Superior temporal gyrus (tissue), 1 donor: ENCODE results near the gene CACNG1.

ENCODE experiments used
- DNase-seq: peaks from one replicate; pipeline ENCODE4 v3.0.0-alpha.2; 2016; ENCODE audit errors: extremely low spot score

CACNG1 gene

GRCh38 chr17:67051837-67052236 is 7.5 kb downstream of the CACNG1 start:
- DNase-seq, result no peak

GRCh38 chr17:67052720-67053437 is 8.5 kb downstream of the CACNG1 start:
- DNase-seq, result no peak

DNA sequence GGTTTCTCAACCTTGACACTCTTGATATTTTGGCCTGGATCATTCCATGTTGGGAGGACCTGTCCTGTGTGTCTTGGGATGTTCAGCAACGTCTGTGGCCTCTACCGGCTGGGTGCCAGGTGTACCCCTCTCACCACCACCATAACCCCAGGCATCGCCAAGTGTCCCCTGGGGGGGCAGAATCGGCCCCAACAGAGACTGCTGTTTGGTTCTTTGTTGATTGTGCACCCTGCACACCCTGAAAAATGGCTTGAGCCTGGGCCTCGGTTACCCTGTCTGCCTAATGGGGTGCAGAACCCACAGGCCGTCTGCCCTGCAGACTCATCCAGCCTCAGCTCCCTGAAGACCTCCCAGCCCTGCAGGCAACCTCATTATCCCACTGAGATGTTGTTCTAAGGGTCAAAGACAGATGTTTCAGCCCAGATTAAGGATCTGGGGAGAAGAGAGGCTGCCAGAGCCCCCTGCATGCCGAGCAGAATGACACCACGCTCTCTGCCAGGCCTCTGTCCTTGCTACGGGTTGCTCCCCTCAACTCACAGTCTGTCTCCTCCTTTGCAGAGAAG is 9.2 kb downstream of the CACNG1 start:
- no peak for DNase-seq

DNA sequence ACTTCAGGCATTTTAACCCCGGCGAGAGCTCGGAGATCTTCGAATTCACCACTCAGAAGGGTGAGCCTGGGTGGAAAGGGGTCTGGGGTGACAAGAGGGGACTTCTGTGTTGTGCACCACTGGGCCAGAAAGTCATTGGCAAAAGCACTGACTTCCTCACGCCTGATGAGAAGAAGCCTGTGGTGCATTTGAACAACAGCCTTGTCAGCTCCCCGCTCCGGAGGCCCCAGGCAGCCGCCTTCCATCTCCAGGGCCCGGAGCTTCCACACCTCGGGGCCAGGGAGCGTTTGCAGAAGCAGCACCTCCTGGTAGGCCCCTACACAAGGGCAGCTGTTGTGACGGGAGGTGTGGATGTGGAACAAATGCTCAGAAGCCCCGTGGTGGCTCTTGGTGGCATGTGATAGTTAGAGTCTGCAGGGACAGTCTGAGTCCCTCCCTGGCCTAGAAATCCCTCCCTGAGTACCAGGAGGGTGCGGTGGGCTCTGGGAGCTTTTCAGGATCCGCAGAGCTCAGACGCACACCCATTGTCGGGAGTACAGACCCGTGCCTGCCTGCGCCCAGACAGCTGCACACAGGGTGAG is 9.7 kb downstream of the CACNG1 start:
- DNase-seq, result no peak

GRCh38 chr17:67054608-67055007 is 10.3 kb downstream of the CACNG1 start:
- no peak for DNase-seq

GRCh38 chr17:67055041-67055443 is 10.7 kb downstream of the CACNG1 start:
- no peak for DNase-seq

- DNase-seq, result no peak
Measured at GRCh38 chr17:67055811-67056745, 11.7 kb downstream of the CACNG1 start.

DNA sequence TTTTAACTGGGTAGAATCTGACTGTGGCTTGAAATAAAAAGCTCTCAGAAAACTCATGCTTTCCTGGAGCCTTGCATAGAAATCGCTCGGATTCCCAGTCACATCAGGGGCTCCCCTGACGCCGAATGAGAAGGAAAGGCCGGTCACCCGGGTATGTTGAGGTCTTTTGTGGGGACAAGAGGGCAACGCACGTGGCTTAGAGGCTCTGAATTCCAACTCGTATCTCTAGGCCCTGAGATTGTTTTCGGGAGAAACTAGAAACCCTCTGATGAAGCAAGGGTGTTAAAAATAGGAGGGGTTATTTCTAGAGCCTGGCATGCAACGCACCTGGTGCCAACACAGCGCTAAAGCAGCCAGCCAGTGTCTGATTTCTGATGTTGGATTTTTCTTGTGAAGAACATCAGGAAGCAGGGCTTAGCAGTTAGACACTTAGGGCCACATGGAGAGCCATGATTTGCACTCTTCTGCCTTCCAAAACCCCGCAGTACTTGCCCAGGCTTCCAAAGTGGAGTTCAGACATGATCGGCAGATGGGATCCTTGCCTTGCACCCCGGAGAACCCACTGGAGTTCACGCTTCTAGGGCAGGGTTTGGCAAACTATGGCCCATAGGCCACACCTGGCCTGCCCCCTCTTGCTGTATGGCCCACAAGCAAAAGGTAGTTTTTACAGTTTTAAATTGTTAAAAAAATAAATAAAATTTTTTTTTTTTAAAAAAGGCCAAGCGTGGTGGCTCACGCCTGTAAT is 12.6 kb downstream of the CACNG1 start:
- no peak for DNase-seq

DNA sequence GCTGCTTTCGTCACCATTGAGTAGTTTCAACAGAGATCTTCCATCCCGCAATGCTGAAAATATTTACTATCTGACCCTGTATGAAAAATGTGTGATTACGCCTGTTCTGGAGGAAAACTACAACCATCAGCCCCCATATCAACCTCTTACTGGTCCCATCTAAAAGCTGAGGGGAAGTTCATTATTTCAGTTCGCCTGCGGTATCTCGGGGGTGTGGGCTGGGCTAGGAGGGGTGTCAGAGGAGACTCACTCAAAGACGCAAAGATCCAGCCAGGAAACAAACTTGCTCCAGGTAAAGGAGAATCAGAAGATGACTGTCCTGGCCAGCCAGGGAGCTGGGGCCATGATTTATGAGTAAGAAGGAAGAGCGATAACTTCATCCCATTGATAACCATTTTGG is 13.7 kb downstream of the CACNG1 start:
- DNase-seq, result no peak

GRCh38 chr17:67059372-67059771 is 15.0 kb downstream of the CACNG1 start:
- DNase-seq, result no peak

GRCh38 chr17:67063141-67063540 is 18.8 kb downstream of the CACNG1 start:
- no peak for DNase-seq

DNA sequence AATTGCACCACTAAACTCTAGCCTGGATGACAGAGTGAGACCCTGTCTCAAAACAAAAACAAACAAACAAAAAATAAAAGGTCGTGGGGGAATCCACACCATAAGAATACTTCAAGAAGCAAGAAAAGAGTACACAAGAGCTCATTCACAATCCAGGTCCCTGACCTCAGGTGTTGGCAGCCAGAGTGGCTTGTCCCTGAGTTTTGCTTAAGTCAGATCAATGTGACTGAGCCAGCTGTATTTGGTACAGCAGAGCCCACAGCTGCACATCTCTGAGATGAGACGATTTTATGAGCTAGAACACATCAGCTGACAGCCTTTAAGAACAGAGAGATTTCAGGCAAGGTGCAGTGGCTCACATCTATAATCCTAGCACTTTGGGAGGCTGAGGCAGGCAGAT is 22.4 kb downstream of the CACNG1 start:
- DNase-seq, result no peak

DNA sequence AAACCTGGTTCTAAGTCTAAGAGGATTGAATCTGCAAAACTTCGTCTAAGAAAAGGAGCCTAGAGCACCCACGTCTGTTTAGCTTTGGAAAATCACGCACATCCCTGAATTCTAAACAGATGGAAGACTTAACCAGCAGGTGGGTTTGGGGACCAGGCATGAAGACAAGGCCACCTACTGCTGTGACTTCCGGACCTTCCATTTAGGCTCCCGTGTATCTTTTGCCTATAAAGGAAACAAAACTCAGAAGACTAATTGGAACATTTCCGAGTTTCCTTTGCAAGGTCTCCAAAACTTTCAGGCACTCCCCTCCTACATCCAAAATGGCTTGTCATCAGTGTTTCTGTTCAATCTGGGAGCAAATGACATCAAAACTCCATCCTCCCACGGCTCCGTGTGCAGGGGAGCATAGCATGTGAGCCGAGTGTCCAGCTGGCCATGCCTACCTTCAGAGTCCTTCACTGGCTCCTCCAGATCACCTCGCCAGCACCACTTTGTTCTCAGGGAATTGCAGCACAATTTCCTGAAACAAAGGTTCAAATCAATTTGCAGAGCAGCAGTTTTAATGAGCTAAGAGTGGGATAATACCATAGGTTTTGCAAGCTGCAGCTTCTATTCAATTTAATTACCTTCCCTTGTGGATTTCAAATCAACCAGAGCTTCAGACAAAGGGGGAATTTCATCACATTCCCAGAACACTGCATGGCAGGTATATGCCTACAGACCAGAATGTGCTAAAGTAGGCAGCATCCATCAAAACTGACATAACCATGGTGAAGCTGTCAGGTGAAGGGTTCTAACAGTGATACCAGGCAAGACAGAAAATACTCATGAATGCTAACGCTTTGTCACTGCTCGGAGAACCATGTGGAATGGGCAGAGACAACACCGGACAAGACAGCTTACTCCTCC is 23.5 kb downstream of the CACNG1 start:
- no peak for DNase-seq

DNA sequence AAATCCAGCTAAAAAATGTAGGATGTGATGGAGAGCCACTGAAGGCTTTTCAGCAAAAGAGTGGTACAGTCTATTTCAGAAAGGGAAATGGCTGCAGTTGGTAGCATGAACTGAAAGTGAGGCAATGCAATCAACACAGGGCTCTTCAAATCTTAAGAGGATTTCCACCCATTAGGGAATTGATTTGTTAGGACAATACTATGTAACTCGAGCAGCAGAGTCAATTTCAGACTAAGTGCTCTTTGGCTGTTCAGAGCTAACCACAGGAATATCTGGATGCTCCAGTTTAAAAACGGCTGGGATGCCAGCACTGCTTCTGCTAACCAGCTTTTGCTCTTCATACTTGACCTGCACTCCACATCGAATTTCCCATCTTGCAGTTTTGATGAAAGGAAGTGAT is 24.6 kb downstream of the CACNG1 start:
- DNase-seq, result no peak

DNA sequence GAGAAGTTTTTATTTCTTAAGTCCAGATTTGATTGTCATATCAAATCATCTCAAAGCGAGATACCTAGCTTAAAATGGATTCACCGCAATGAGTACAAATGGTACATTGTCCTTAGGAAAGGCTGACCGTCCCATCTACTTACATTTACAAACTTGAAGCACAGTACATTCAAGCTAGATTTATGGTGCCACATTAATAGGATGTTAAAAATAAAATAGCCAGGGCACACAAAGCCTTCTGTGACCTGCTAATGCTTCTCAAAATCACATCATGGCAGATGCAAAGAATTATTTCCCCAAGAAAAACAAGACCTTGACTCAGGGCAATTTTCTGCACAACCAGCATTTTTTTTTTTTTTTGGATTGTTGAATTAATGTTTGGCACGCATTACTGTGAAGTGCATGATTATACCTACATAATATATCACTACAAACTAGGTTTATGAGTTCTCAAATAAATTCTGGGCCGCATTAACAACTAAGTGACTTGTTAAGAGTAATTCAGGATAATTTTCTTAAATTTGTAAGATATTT is 25.3 kb downstream of the CACNG1 start:
- no peak for DNase-seq

DNA sequence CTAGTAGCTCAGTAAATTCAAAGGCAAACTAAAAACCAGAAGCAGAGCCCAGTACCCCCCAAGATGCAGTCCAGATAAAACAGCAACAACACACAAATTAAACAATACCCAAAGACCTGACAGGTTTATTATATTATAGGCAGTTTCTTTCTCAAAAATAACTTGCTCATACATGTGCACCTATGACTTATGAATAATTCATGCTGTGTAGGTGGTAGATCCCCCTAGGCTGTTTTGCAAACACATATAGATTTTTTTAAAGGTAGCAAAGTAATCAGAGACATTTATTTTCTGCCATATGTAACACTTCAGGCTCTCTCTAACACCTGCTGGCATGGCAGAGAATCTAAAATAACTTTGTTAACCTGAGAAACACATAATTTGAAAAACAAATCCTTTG is 27.2 kb downstream of the CACNG1 start:
- DNase-seq, result no peak

GRCh38 chr17:67072885-67073284 is 28.5 kb downstream of the CACNG1 start:
- DNase-seq, result no peak

DNA sequence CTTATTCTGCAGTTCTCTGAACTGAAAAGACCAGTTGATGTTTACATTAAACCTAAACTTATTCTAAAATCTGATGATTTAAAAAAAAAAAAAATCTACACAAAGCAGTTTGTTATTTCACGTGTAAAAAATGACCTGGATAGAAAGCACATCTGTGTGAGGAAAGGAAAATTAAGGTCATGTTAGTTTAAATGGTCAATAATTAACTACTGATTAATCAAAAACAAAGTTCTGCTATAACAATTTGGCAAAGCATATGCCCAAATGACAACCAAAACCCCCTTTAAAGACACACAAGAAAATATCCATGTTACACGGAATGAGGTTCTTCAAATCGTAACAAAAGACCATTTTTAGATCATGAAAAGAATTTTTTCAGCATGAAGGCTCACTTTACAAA is 30.4 kb downstream of the CACNG1 start:
- no peak for DNase-seq

- no peak for DNase-seq
Measured at GRCh38 chr17:67076290-67076689, 31.9 kb downstream of the CACNG1 start.

GRCh38 chr17:67078292-67078691 is 33.9 kb downstream of the CACNG1 start:
- DNase-seq, result no peak
